HCT116 (cell line): ENCODE measurements around the gene MESD. TPM values are rescaled to one million over a fixed set of nuclear protein-coding genes. Genes with fewer than 3 reads are reported as not detected.

Experiments
- ATAC-seq: fragments of 200-7000 bp; cut with Tn5 transposase; 2 replicates; pipeline ENCODE4 v1.9.1; 2020; ENCODE audit warnings: mild to moderate bottlenecking, moderate library complexity
- BruUV-seq: library from RNA; stranded (reverse); fragments of 400-500 nt; replicated peaks from 2 replicates; lab custom pipeline; 2021; lab: Mats Ljungman, UMichigan
- CTCF ChIA-PET: fragments of 300-600 bp; sonication (Branson Sonifier 250); formaldehyde crosslinking; loops from one replicate; lab custom pipeline; 2021; ENCODE audit warnings: antibody characterized with exemption; lab: Charles Lee
- POLR2A ChIA-PET: fragments of 300-600, 350-600 bp; sonication (Branson Sonifier 250); formaldehyde crosslinking; loops from one replicate; lab custom pipeline; 2021; ENCODE audit warnings: antibody characterized with exemption; lab: Charles Lee
- RAD21 ChIA-PET, 2 experiments: fragments of 300-600 bp; sonication (Branson Sonifier 250); formaldehyde crosslinking; loops; one replicate each; lab custom pipeline; 2023; ENCODE audit warnings: low total read pairs in 2 of 2; ENCODE audit not compliant: uncharacterized antibody in 2 of 2, unreplicated experiment in 2 of 2, low non-redundant PET in 1 of 2; lab: Charles Lee
- DNase-seq: peaks from one replicate; pipeline ENCODE4 v3.0.0-alpha.2; 2010; ENCODE audit warnings: low read depth, low spot score
- H2AFZ ChIP-seq: fragments of 200-600 bp; shearing (Covaris generic), sonication (generic); 2 replicates; pipeline ENCODE4 v1.6.1; 2017; ENCODE audit warnings: low read depth, mixed run types, mixed read lengths, antibody characterized with exemption, low read length; ENCODE audit not compliant: poor library complexity, severe bottlenecking
- H3K27ac ChIP-seq: 2 replicates; pipeline ENCODE4 v1.5.1; 2012; ENCODE audit warnings: low read depth, low read length
- H3K27me3 ChIP-seq: fragments of 200-600 bp; sonication (generic); 2 replicates; pipeline ENCODE4 v1.6.1; 2016; ENCODE audit warnings: mixed run types, low read length, mixed read lengths; ENCODE audit not compliant: insufficient read depth
- H3K36me3 ChIP-seq, 2 experiments: fragments of 200-500 bp in 1 of 2; fragments of 200-600 bp in 1 of 2; sonication (Bioruptor generic) in 1 of 2; sonication (generic) in 1 of 2; 2 replicates each; pipeline versions ENCODE4 v1.5.1 to v1.6.1; 2014 to 2016; ENCODE audit warnings: low read length in 2 of 2, inconsistent platforms in 1 of 2, mixed read lengths in 1 of 2, mixed run types in 1 of 2; ENCODE audit not compliant: insufficient read depth in 2 of 2, control insufficient read depth in 1 of 2
- H3K4me1 ChIP-seq, 2 experiments: fragments of 200-600 bp in 1 of 2; sonication (generic) in 1 of 2; 2 replicates each; pipeline versions ENCODE4 v1.5.1 to v1.6.1; 2012 to 2017; ENCODE audit warnings: low read length in 2 of 2, inconsistent platforms in 1 of 2, mild to moderate bottlenecking in 1 of 2, mixed read lengths in 1 of 2, mixed run types in 1 of 2, moderate library complexity in 1 of 2; ENCODE audit not compliant: insufficient read depth in 2 of 2, control insufficient read depth in 1 of 2
- H3K4me2 ChIP-seq: fragments of 200-600 bp; sonication (generic); 2 replicates; pipeline ENCODE4 v1.6.1; 2017; ENCODE audit warnings: mixed run types, low read length, mixed read lengths
- H3K4me3 ChIP-seq, 2 experiments: fragments of 200-600 bp in 1 of 2; sonication (generic) in 1 of 2; replicated peaks in 1 of 2; 2 replicates each; pipeline ENCODE4 v1.5.1; 2011 to 2016; ENCODE audit warnings: low read length in 2 of 2, control low read depth in 1 of 2, low read depth in 1 of 2, mild to moderate bottlenecking in 1 of 2, mixed read lengths in 1 of 2, mixed run types in 1 of 2
- H3K79me2 ChIP-seq: fragments of 200-600 bp; sonication (generic); 2 replicates; pipeline ENCODE4 v1.6.1; 2017; ENCODE audit warnings: mild to moderate bottlenecking, mixed run types, low read length, moderate library complexity, mixed read lengths; ENCODE audit not compliant: insufficient read depth
- H3K9ac ChIP-seq: fragments of 200-600 bp; sonication (generic); 2 replicates; pipeline ENCODE4 v1.6.1; 2016; ENCODE audit warnings: low read length, mixed read lengths
- H3K9me2 ChIP-seq: fragments of 200-600 bp; sonication (generic), shearing (Covaris generic); 2 replicates; pipeline ENCODE4 v1.6.1; 2017; ENCODE audit warnings: mixed run types, mild to moderate bottlenecking, moderate library complexity; ENCODE audit not compliant: insufficient read depth
- H3K9me3 ChIP-seq, 2 experiments: fragments of 200-500 bp in 1 of 2; fragments of 200-600 bp in 1 of 2; sonication (Bioruptor generic) in 1 of 2; sonication (generic) in 1 of 2; 2 replicates each; pipeline ENCODE4 v1.6.1; 2014 to 2017; ENCODE audit warnings: low read length in 2 of 2, mixed read lengths in 2 of 2, inconsistent platforms in 1 of 2, low read depth in 1 of 2, mild to moderate bottlenecking in 1 of 2, mixed run types in 1 of 2, moderate library complexity in 1 of 2; ENCODE audit not compliant: control insufficient read depth in 1 of 2, insufficient read depth in 1 of 2
- H4K20me1 ChIP-seq: fragments of 200-600 bp; sonication (generic), shearing (Covaris generic); 2 replicates; pipeline ENCODE4 v1.6.1; 2017; ENCODE audit warnings: mixed run types, mild to moderate bottlenecking, moderate library complexity; ENCODE audit not compliant: insufficient read depth
- CEBPB ChIP-seq: IDR thresholded peaks from 2 replicates; pipeline ENCODE4 v1.6.1; 2012; ENCODE audit warnings: low read depth
- ELF1 ChIP-seq: IDR thresholded peaks from 2 replicates; pipeline ENCODE4 v1.6.1; 2012; ENCODE audit warnings: low read depth, borderline replicate concordance
- JUND ChIP-seq: IDR thresholded peaks from 2 replicates; pipeline ENCODE4 v1.6.1; 2012
- POLR2AphosphoS5 ChIP-seq: IDR thresholded peaks from 2 replicates; pipeline ENCODE4 v1.6.1; 2011; ENCODE audit warnings: mild to moderate bottlenecking, low read depth, low read length, moderate library complexity
- SIN3A ChIP-seq: IDR thresholded peaks from 2 replicates; pipeline ENCODE4 v1.6.1; 2012; ENCODE audit warnings: low read depth
- intact Hi-C: fragments of 100-400 bp; cut with micrococcal nuclease; formaldehyde crosslinking; loops from 2 replicates; pipeline ENCODE4 v1.10.0; 2022
- total RNA-seq: library from RNA; stranded (reverse); gene quantifications from one replicate; pipeline ENCODE4 v1.2.1, GENCODE V29; 2021; ENCODE audit not compliant: unreplicated experiment
- TF ChIP-seq, protein P1 (sequence below): IDR thresholded peaks from 2 replicates; pipeline ENCODE4 v1.6.1; 2011; ENCODE audit warnings: mild to moderate bottlenecking, low read length, moderate library complexity; ENCODE audit not compliant: insufficient replicate concordance; ENCODE audit errors: extremely low read depth
- TF ChIP-seq, protein P2 (sequence below): IDR thresholded peaks from 2 replicates; pipeline ENCODE4 v1.6.1; 2012

The MESD gene
- total RNA-seq, 1 experiment from 2014 or later: 22.5 TPM

DNA sequence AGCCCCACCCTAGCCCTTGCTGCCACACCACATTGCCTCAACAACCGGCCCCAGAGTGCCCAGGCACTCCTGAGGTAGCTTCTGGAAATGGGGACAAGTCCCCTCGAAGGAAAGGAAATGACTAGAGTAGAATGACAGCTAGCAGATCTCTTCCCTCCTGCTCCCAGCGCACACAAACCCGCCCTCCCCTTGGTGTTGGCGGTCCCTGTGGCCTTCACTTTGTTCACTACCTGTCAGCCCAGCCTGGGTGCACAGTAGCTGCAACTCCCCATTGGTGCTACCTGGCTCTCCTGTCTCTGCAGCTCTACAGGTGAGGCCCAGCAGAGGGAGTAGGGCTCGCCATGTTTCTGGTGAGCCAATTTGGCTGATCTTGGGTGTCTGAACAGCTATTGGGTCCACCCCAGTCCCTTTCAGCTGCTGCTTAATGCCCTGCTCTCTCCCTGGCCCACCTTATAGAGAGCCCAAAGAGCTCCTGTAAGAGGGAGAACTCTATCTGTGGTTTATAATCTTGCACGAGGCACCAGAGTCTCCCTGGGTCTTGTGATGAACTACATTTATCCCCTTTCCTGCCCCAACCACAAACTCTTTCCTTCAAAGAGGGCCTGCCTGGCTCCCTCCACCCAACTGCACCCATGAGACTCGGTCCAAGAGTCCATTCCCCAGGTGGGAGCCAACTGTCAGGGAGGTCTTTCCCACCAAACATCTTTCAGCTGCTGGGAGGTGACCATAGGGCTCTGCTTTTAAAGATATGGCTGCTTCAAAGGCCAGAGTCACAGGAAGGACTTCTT is 39.1 kb downstream of the MESD start (continued):
- TF ChIP-seq, protein P1, sequence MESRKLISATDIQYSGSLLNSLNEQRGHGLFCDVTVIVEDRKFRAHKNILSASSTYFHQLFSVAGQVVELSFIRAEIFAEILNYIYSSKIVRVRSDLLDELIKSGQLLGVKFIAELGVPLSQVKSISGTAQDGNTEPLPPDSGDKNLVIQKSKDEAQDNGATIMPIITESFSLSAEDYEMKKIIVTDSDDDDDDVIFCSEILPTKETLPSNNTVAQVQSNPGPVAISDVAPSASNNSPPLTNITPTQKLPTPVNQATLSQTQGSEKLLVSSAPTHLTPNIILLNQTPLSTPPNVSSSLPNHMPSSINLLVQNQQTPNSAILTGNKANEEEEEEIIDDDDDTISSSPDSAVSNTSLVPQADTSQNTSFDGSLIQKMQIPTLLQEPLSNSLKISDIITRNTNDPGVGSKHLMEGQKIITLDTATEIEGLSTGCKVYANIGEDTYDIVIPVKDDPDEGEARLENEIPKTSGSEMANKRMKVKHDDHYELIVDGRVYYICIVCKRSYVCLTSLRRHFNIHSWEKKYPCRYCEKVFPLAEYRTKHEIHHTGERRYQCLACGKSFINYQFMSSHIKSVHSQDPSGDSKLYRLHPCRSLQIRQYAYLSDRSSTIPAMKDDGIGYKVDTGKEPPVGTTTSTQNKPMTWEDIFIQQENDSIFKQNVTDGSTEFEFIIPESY: no peak
- TF ChIP-seq ELF1 (no peak), CEBPB (no peak)
- TF ChIP-seq, all 23 proteins: peak for 0

DNA sequence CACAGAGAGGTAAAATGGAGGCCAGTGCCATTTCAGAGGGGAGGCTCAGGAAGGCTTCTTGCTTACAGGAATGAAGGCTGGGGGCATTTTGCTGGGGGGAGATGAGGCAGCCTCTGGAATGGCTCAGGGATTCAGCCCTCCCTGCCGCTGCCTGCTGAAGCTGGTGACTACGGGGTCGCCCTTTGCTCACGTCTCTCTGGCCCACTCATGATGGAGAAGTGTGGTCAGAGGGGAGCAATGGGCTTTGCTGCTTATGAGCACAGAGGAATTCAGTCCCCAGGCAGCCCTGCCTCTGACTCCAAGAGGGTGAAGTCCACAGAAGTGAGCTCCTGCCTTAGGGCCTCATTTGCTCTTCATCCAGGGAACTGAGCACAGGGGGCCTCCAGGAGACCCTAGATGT is 39.9 kb downstream of the MESD start:
- no peaks in the 10 kb centered on the region for H3K27me3 ChIP-seq
- H3K9me2 ChIP-seq: no peaks in the 10 kb centered on the region
- ATAC-seq: no peak
- no peak overlapping the region for H3K27ac ChIP-seq
- H3K9ac ChIP-seq: no peak overlapping the region
- no peaks in the 10 kb centered on the region for H4K20me1 ChIP-seq
- RAD21 ChIA-PET: no interaction called here
- no peak overlapping the region for H3K4me2 ChIP-seq
- no TSS peak for BruUV-seq
- peaks cover 13 to 14% of the 10 kb centered on the region in 2 experiments for H3K4me1 ChIP-seq
- POLR2A ChIA-PET: no interaction called here
- no peak for DNase-seq
- H2AFZ ChIP-seq: no peak overlapping the region
- intact Hi-C loops: no loop called here
- CTCF ChIA-PET: no interaction called here
- H3K36me3 ChIP-seq: peaks cover 5 to 7% of the 10 kb centered on the region in 2 experiments; a peak in 2 of 4 replicates
- H3K79me2 ChIP-seq: no peaks in the 10 kb centered on the region
- no peaks in the 10 kb centered on the region for H3K9me3 ChIP-seq
- TF ChIP-seq SIN3A (no peak), POLR2AphosphoS5 (no peak), JUND (no peak)
- TF ChIP-seq, protein P2, sequence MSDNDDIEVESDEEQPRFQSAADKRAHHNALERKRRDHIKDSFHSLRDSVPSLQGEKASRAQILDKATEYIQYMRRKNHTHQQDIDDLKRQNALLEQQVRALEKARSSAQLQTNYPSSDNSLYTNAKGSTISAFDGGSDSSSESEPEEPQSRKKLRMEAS: no peak
- TF ChIP-seq, protein P1: no peak
- H3K4me3 ChIP-seq: no peak overlapping the region
